OCI-LY3 (cell line): ENCODE measurements around the gene CAMK2G.

Experiments used
- EZH2phosphoT487 ChIP-seq: fragments of 200-600 bp; shearing (Covaris generic); IDR thresholded peaks from 2 replicates; pipeline ENCODE4 v1.6.1; 2018; ENCODE audit warnings: antibody characterized with exemption, mixed run types, low read depth
- TF ChIP-seq, protein P1 (sequence below): fragments of 200-600, 300-600 bp; sonication (generic); IDR thresholded peaks from 2 replicates; pipeline ENCODE4 v1.5.1; 2014; ENCODE audit warnings: antibody characterized with exemption, low read length, low read depth

DNA sequence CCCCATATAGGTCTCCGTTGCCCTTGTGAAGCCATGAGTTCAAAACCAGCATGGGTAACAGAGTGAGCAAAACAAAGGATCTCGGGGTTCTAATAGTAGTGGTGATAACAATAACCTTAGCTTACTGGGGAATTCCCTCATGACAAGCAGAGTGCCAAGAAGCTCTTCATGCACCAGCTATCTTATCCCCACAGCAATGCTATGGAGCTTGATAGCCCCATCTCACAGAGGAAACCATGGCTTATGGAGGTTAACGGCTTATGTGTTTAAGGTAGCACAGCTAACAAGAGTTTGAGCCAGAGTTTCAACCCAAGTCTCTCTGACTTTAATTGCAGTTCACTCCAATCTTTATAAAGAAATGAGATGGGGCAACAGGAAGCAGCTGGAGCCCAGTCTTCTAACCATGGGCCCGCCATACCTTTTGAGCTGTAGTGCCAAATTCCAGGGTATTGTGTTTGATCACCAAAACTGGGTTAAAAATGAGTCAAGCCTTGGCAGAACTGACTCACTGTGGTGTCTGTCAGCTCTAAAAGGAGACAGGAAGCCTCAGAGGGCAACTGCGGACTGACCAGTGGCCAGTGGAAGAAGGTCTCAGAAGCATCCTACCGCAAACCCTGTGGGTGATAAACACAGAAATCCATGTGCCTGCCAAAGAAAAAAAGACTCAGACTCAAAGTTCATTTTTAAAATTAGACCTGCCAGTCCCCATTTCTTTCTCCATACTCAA, 20.1 kb upstream of the CAMK2G start:
- TF ChIP-seq, protein P1, sequence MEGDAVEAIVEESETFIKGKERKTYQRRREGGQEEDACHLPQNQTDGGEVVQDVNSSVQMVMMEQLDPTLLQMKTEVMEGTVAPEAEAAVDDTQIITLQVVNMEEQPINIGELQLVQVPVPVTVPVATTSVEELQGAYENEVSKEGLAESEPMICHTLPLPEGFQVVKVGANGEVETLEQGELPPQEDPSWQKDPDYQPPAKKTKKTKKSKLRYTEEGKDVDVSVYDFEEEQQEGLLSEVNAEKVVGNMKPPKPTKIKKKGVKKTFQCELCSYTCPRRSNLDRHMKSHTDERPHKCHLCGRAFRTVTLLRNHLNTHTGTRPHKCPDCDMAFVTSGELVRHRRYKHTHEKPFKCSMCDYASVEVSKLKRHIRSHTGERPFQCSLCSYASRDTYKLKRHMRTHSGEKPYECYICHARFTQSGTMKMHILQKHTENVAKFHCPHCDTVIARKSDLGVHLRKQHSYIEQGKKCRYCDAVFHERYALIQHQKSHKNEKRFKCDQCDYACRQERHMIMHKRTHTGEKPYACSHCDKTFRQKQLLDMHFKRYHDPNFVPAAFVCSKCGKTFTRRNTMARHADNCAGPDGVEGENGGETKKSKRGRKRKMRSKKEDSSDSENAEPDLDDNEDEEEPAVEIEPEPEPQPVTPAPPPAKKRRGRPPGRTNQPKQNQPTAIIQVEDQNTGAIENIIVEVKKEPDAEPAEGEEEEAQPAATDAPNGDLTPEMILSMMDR, result no peak
- no peak for TF ChIP-seq EZH2phosphoT487
